Measurements from ENCODE around the gene NPIPA7.
"Not testable (repeated sequence)": the region's sequence is repeated elsewhere in the genome, so short reads cannot be mapped to it uniquely, and the experiment has no call there.

DNA sequence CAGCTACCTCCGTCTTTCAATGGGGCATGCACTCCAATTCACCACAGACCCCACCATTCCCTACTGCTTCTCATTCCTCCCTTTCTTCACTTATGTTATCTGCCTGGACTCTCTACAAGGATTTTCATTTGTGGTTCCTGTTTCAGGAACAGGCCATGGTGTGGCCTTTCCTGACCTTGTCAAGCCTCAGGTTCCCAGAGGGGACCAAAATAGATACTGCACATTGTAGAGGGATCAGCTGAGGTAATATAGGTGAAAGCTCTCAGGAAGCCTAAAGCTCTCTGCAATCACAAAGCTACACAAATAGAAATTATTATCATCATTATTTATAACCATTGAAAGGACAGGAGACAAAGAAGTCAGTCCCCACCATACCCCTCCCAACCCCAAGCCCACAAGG, 41.6 kb downstream of the NPIPA7 start:
- TF ChIP-seq POLR2A, CTCF (IDR thresholded peaks at IDR 0.05): not testable (repeated sequence)
